K562 (cell line): Measurements from ENCODE around the gene HOXB4. TPM values are rescaled to one million over a fixed set of nuclear protein-coding genes. Genes with fewer than 3 reads are reported as not detected.

Experiments used
- ATAC-seq: fragments of 200-7000 bp; cut with Tn5 transposase; 3 replicates; pipeline ENCODE4 v1.9.1; 2020; ENCODE audit warnings: moderate library complexity
- BruUV-seq: library from RNA; stranded (reverse); fragments of 400-500 nt; replicated peaks from 2 replicates; lab custom pipeline; 2021; lab: Mats Ljungman, UMichigan
- CTCF ChIA-PET: fragments of 300-600 bp; formaldehyde crosslinking; extraction: SDS; loops from one replicate; lab custom pipeline; 2021; ENCODE audit warnings: low intra/inter-chr PET ratio; lab: Yijun Ruan, JAX
- POLR2A ChIA-PET: fragments of 300-600, 350-650 bp; sonication (Branson Sonifier 250); formaldehyde crosslinking; extraction: SDS; loops from one replicate; lab custom pipeline; 2021; ENCODE audit warnings: antibody characterized with exemption, inconsistent platforms; lab: Yijun Ruan, JAX
- DNase-seq, 4 experiments: peaks; one replicate each; pipeline versions ENCODE4 v3.0.0 to v3.0.0-alpha.2; 2011 to 2018; ENCODE audit warnings: low spot score in 3 of 4, mixed read lengths in 3 of 4; ENCODE audit errors: extremely low read depth in 1 of 4
- FAIRE-seq: peaks from 2 replicates; lab custom pipeline; 2011; peaks lifted over from hg19 to GRCh38; lab: Jason Lieb, UNC
- H2AFZ ChIP-seq: 2 replicates; pipeline ENCODE4 v1.6.0; 2011; ENCODE audit warnings: low read depth, low read length, control low read depth, inconsistent platforms
- H3K27ac ChIP-seq: fragments of 200-600 bp; 3 replicates; pipeline ENCODE4 v1.8.0; 2011; ENCODE audit warnings: low read depth, mild to moderate bottlenecking, control low read depth, inconsistent platforms, low read length, moderate library complexity, mixed read lengths; ENCODE audit errors: extremely low read depth
- H3K27me3 ChIP-seq, 2 experiments: fragments of 300-600 bp in 1 of 2; 2 replicates in 1 of 2; 3 replicates in 1 of 2; pipeline versions ENCODE4 v1.6.0 to v1.8.0; 2011; ENCODE audit warnings: inconsistent platforms in 2 of 2, low read length in 2 of 2, mild to moderate bottlenecking in 1 of 2, mixed read lengths in 1 of 2, moderate library complexity in 1 of 2; ENCODE audit not compliant: control insufficient read depth in 2 of 2, insufficient read depth in 2 of 2
- H3K36me3 ChIP-seq: fragments of 300-600 bp; 3 replicates; pipeline ENCODE4 v1.8.0; 2011; ENCODE audit warnings: mild to moderate bottlenecking, low read length, inconsistent platforms; ENCODE audit not compliant: control insufficient read depth, insufficient read depth
- H3K4me1 ChIP-seq, 2 experiments: fragments of 200-600 bp in 1 of 2; replicated peaks in 1 of 2; 2 replicates in 1 of 2; 3 replicates in 1 of 2; pipeline versions ENCODE4 v1.5.1 to v1.8.0; 2011; ENCODE audit warnings: inconsistent platforms in 2 of 2, low read length in 2 of 2, mild to moderate bottlenecking in 1 of 2, mixed read lengths in 1 of 2, moderate library complexity in 1 of 2; ENCODE audit not compliant: control insufficient read depth in 2 of 2, insufficient read depth in 2 of 2
- H3K4me2 ChIP-seq: 2 replicates; pipeline ENCODE4 v1.6.1; 2011; ENCODE audit warnings: low read length, control low read depth, inconsistent platforms, mixed read lengths; ENCODE audit not compliant: insufficient read depth
- H3K4me3 ChIP-seq: fragments of 200-600 bp; sonication (generic), shearing (Covaris generic); 2 replicates; pipeline ENCODE4 v1.5.1; 2016; ENCODE audit warnings: control low read depth, inconsistent platforms
- H3K79me2 ChIP-seq: fragments of 200-600 bp; 3 replicates; pipeline ENCODE4 v1.8.0; 2011; ENCODE audit warnings: low read length, inconsistent platforms; ENCODE audit not compliant: control insufficient read depth, insufficient read depth
- H3K9ac ChIP-seq, 2 experiments: 2 replicates each; pipeline versions ENCODE4 v1.6.0 to v1.6.1; 2011; ENCODE audit warnings: low read depth in 2 of 2, low read length in 2 of 2, control low read depth in 1 of 2, inconsistent platforms in 1 of 2, mild to moderate bottlenecking in 1 of 2, mixed read lengths in 1 of 2; ENCODE audit not compliant: insufficient read depth in 1 of 2
- H3K9me1 ChIP-seq: one replicate; pipeline ENCODE4 v1.6.0; 2011; ENCODE audit warnings: inconsistent platforms, mild to moderate bottlenecking, low read length, moderate library complexity; ENCODE audit not compliant: control insufficient read depth, insufficient read depth
- H3K9me3 ChIP-seq: replicated peaks from 2 replicates; pipeline ENCODE4 v1.5.1; 2011; ENCODE audit warnings: low read depth, low read length, inconsistent platforms; ENCODE audit not compliant: control insufficient read depth, insufficient read depth
- H4K20me1 ChIP-seq: replicated peaks from 2 replicates; pipeline ENCODE4 v1.6.1; 2011; ENCODE audit warnings: low read length, inconsistent platforms, mixed read lengths; ENCODE audit not compliant: control insufficient read depth, insufficient read depth
- DMBX1 ChIP-seq: fragments of 250-450 bp; sonication (Bioruptor Pico); IDR thresholded peaks from 2 replicates; pipeline ENCODE4 v1.8.0; 2022; ENCODE audit warnings: inconsistent platforms, mild to moderate bottlenecking, moderate library complexity, borderline replicate concordance
- NFIX ChIP-seq: fragments of 250-450 bp; sonication (Bioruptor Pico); IDR thresholded peaks from 2 replicates; pipeline ENCODE4 v1.4.0; 2020; ENCODE audit warnings: low read depth, mild to moderate bottlenecking, moderate library complexity
- PCBP2 ChIP-seq: fragments of 200-400 bp; formaldehyde crosslinking; IDR thresholded peaks from 2 replicates; pipeline ENCODE4 v1.6.1; 2018; ENCODE audit warnings: low read length, low read depth, mild to moderate bottlenecking, moderate library complexity; ENCODE audit not compliant: poor library complexity, severe bottlenecking
- POLR2G ChIP-seq: fragments of 200-400 bp; formaldehyde crosslinking; IDR thresholded peaks from 2 replicates; pipeline ENCODE4 v1.6.1; 2017; ENCODE audit warnings: low read depth, mild to moderate bottlenecking, antibody characterized with exemption, low read length, moderate library complexity
- RBBP5 ChIP-seq: fragments of 200-600 bp; sonication (generic); IDR thresholded peaks from 2 replicates; pipeline ENCODE4 v1.6.1; 2012; ENCODE audit warnings: borderline replicate concordance, mild to moderate bottlenecking, low read length, control low read depth, inconsistent platforms; ENCODE audit not compliant: insufficient read depth, poor library complexity, severe bottlenecking
- RBFOX2 ChIP-seq: fragments of 200-400 bp; formaldehyde crosslinking; IDR thresholded peaks from 2 replicates; pipeline ENCODE4 v1.6.1; 2017; ENCODE audit warnings: low read depth, mild to moderate bottlenecking, low read length, moderate library complexity
- SIN3A ChIP-seq, 2 experiments: fragments of 150-350 bp in 1 of 2; IDR thresholded peaks; 2 replicates each; pipeline ENCODE4 v1.6.1; 2011 to 2016; ENCODE audit warnings: borderline replicate concordance in 2 of 2, low read depth in 2 of 2, low read length in 2 of 2, mild to moderate bottlenecking in 2 of 2, moderate library complexity in 2 of 2; ENCODE audit not compliant: control insufficient read depth in 1 of 2
- SP1 ChIP-seq: sonication (generic); formaldehyde crosslinking; IDR thresholded peaks from 2 replicates; pipeline ENCODE4 v1.8.1; 2022; ENCODE audit warnings: mild to moderate bottlenecking, missing genetic modification reagents
- SREBF1 ChIP-seq: fragments of 150-350 bp; IDR thresholded peaks from 2 replicates; pipeline ENCODE4 v1.6.1; 2014; ENCODE audit warnings: antibody characterized with exemption, low read depth, low read length, borderline replicate concordance
- ZFP1 ChIP-seq: fragments of 450-650 bp; formaldehyde crosslinking; IDR thresholded peaks from 2 replicates; pipeline ENCODE4 v1.4.0; 2020; ENCODE audit warnings: mild to moderate bottlenecking, mixed read lengths
- ZFX ChIP-seq: sonication (generic); formaldehyde crosslinking; IDR thresholded peaks from 2 replicates; pipeline ENCODE4 v1.8.0; 2022; ENCODE audit warnings: mild to moderate bottlenecking, missing genetic modification reagents, moderate library complexity
- ZNF41 ChIP-seq: fragments of 250-450 bp; sonication (Bioruptor Pico); conservative IDR thresholded peaks from 2 replicates; pipeline ENCODE4 v1.4.0; 2020; ENCODE audit warnings: mild to moderate bottlenecking
- WGBS: fragments of 100-300 bp; shearing (Covaris generic); methylation state at CpG from one replicate; pipeline ENCODE4 v1.1.6; 2016; ENCODE audit warnings: low coverage, mixed read lengths; ENCODE audit not compliant: insufficient coverage; ENCODE audit errors: missing lambda C conversion rate; 5-methylcytosine and 5-hydroxymethylcytosine counted together
- in situ Hi-C: fragments of 300-500 bp; cut with MboI; formaldehyde crosslinking; loops from 4 replicates; pipeline ENCODE4 v1.15.0; 2018; ENCODE audit warnings: inconsistent platforms, mixed read lengths
- intact Hi-C: fragments of 100-400 bp; cut with micrococcal nuclease; formaldehyde crosslinking; loops from 2 replicates; pipeline ENCODE4 v1.14.2; 2022
- polyA plus RNA-seq, 8 experiments: library from polyadenylated mRNA; depleted of rRNA in 4 of 8; stranded (reverse) in 5 of 8; unstranded in 3 of 8; fragments of >200 nt; fragmentation: Nextera tagmentation in 2 of 8; fragmentation: Illumina TruSeq in 1 of 8; extraction: Ambion mirVana in 2 of 8; extraction: Trizol in 1 of 8; gene quantifications; 2 replicates each; pipeline versions ENCODE4 v1.2.1 to v1.2.3, GENCODE V29; 2011 to 2014; ENCODE audit warnings: inconsistent platforms in 1 of 8, missing spikeins in 1 of 8
- total RNA-seq, 7 experiments: library from RNA; depleted of rRNA in 6 of 7; stranded (reverse); fragments of >200 nt in 6 of 7; fragmentation: Illumina TruSeq in 2 of 7; extraction: Trizol in 2 of 7; gene quantifications; 2 replicates each; pipeline versions ENCODE4 v1.2.1 to v1.2.3, GENCODE V29; 2011 to 2021; ENCODE audit warnings: low replicate concordance in 1 of 7
- TF ChIP-seq, protein P1 (sequence below): IDR thresholded peaks from 2 replicates; pipeline ENCODE4 v1.6.1; 2011; ENCODE audit not compliant: insufficient read length; ENCODE audit errors: extremely low read depth
- TF ChIP-seq, protein P2 (sequence below): fragments of 250-450 bp; sonication (Bioruptor Pico); IDR thresholded peaks from 2 replicates; pipeline ENCODE4 v1.5.0; 2021; ENCODE audit warnings: mild to moderate bottlenecking, borderline replicate concordance

Gene HOXB4
- total and polyA plus RNA-seq, 9 of the 15 experiments (the other 6 are each of a cell fraction or from before 2014, with no cell fraction given), result 1.6 to 34.9 (median 14.9) TPM

DNA sequence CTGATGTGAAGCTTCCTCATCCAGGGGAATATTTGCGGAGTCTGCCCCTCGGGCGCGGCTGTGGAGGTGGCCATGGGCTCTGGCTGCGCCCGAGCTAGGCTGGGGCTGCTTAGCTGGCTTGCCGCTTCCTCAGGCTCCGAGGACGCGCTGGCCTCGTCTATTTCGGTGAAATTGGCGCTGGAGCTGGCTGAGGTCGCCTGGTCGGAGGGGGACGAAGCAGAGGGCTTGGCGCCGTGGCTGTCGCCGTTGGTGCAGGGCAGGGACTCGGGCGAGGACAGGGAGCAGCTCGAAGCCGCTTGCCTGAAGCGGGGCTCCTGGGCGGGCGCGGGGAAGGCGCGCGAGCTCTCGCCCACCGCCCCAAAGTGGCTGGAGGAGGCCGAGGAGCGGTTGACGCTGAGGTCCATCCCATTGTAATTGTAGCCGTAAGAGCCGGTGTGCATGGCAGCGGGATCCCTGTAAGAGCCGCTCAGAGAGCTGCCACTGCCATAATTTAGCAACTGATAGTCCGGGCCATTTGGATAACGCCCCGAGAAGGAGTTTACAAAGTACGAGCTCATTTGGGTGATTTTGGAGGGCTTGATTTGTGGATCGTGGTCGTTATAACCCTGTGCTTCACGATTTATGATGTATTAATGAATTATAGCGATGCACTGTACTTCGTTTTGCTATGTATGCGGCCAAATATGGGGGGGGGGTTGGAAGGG is 15.1 kb upstream of the HOXB4 start, which contains the start of gene HOXB5:
Gene HOXB5, minus strand, starts transcription at position 654 of the 704 bp plus-strand sequence. Its CDS starts 97 bp downstream, at position 557.
- WGBS, result 82% methylated on average over 35 of the region's 50 CpGs
- Histone ChIP-seq H4K20me1 (no peaks in the 10 kb centered on the region), H3K27ac (no peak within 1 kb of the TSS), H3K79me2 (no peaks in the 10 kb centered on the region), H3K4me1 (peaks cover 9 to 42% of the 10 kb centered on the region in 2 experiments; a peak in 3 of 5 replicates), H3K9me1 (no peaks in the 10 kb centered on the region), H3K4me3 (no peak within 1 kb of the TSS), H3K36me3 (no peaks in the 10 kb centered on the region; the same call in 2 of the 3 replicates), H3K4me2 (peak within 1 kb of the TSS; percentile 29), H2AFZ (peak within 1 kb of the TSS; percentile 85), H3K9ac (no peak within 1 kb of the TSS; a peak in 1 of 4 replicates), H3K9me3 (no peaks in the 10 kb centered on the region), H3K27me3 (no peaks in the 10 kb centered on the region)
- ChIA-PET POLR2A (interaction anchor here (0.5 to 3.7 kb wide), 7 partner anchors 8 to 431 kb away, joined by 3 to 12 read pairs (median 4); no protein-coding TSS in a partner anchor), CTCF (interaction anchor here (0.6 to 2.8 kb wide), 12 partner anchors 25 to 378 kb away, joined by 3 to 19 read pairs (median 4); no protein-coding TSS in a partner anchor)
- no TSS peak for BruUV-seq
- ATAC-seq (no peak), DNase-seq (no peak), FAIRE-seq (no peak)
- in situ Hi-C loops (loop anchor here (5.0 kb wide), 1 partner anchor 256 kb away; no protein-coding TSS in a partner anchor), intact Hi-C loops (no loop called here)
- TF ChIP-seq SP1 (CRISPR knock-in tag), result no peak
- TF ChIP-seq ZFP1 (CRISPR knock-in tag), result no peak
- no peak for TF ChIP-seq SREBF1
- TF ChIP-seq RBFOX2, result 0 out of 2 replicates have a peak, but pooled peaks have one; percentile 24
- no peak for TF ChIP-seq RBBP5
- TF ChIP-seq SIN3A (IDR thresholded peaks at IDR 0.05; ENCODE audit: borderline replicate concordance in 2 of 2, control insufficient read depth in 1 of 2, low read depth in 2 of 2, low read length in 2 of 2), result no peak
- 0 out of 2 replicates have a peak, but pooled peaks have one; percentile 3 for TF ChIP-seq ZFX (CRISPR knock-in tag)
- TF ChIP-seq, protein P1, sequence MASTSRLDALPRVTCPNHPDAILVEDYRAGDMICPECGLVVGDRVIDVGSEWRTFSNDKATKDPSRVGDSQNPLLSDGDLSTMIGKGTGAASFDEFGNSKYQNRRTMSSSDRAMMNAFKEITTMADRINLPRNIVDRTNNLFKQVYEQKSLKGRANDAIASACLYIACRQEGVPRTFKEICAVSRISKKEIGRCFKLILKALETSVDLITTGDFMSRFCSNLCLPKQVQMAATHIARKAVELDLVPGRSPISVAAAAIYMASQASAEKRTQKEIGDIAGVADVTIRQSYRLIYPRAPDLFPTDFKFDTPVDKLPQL, result no peak
- no peak for TF ChIP-seq DMBX1 (CRISPR knock-in tag)
- TF ChIP-seq ZNF41 (CRISPR knock-in tag), result no peak
- no peak for TF ChIP-seq PCBP2
- TF ChIP-seq, protein P2, sequence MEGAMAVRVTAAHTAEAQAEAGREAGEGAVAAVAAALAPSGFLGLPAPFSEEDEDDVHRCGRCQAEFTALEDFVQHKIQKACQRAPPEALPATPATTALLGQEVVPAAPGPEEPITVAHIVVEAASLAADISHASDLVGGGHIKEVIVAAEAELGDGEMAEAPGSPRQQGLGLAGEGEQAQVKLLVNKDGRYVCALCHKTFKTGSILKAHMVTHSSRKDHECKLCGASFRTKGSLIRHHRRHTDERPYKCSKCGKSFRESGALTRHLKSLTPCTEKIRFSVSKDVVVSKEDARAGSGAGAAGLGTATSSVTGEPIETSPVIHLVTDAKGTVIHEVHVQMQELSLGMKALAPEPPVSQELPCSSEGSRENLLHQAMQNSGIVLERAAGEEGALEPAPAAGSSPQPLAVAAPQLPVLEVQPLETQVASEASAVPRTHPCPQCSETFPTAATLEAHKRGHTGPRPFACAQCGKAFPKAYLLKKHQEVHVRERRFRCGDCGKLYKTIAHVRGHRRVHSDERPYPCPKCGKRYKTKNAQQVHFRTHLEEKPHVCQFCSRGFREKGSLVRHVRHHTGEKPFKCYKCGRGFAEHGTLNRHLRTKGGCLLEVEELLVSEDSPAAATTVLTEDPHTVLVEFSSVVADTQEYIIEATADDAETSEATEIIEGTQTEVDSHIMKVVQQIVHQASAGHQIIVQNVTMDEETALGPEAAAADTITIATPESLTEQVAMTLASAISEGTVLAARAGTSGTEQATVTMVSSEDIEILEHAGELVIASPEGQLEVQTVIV (CRISPR knock-in tag), result no peak
- TF ChIP-seq NFIX (CRISPR knock-in tag), result no peak
- peak; percentile 46; the same call in 1 of the 2 replicates for TF ChIP-seq POLR2G
